ENCODE data around the gene TPM2.

The TPM2 gene

GRCh38 chr9:35728041-35728971, 38.6 kb upstream of the TPM2 start:
- Histone ChIP-seq H3K9me2 (replicated peaks; ENCODE audit: insufficient read depth, low read length) (no peaks in the 10 kb centered on the region), H3K9me3 (ENCODE audit: insufficient read depth, low read length) (no peaks in the 10 kb centered on the region), H3K4me2 (ENCODE audit: low read depth, low read length, poor library complexity, severe bottlenecking) (peak overlapping the region; percentile 95), H3K27ac (ENCODE audit: low read depth, low read length) (peak overlapping the region; percentile 28), H3K36me3 (ENCODE audit: low read length) (peaks cover 7% of the 10 kb centered on the region; the same call in 1 of the 2 replicates), H4K20me1 (ENCODE audit: low read depth, low read length) (no peaks in the 10 kb centered on the region; the same call in 1 of the 2 replicates), H3K4me3 (ENCODE audit: insufficient read depth, low read length, poor library complexity, severe bottlenecking) (no peak overlapping the region), H3K79me2 (ENCODE audit: insufficient read depth, low read length) (peaks cover 59% of the 10 kb centered on the region), H3K9ac (ENCODE audit: low read length) (peak overlapping the region; percentile 25), H3K27me3 (ENCODE audit: low read length) (no peaks in the 10 kb centered on the region), H3F3A (ENCODE audit: insufficient read depth) (peaks cover under 1% of the 10 kb centered on the region; the same call in 1 of the 2 replicates), H2AFZ (ENCODE audit: low read depth, low read length, severe bottlenecking) (no peak overlapping the region)
- no peak for TF ChIP-seq CTCF (IDR thresholded peaks at IDR 0.05; ENCODE audit: insufficient read depth, low read length, poor library complexity, severe bottlenecking)
- TF ChIP-seq EZH2phosphoT487 (conservative IDR thresholded peaks at IDR 0.05; ENCODE audit: low read length): no peak

DNA sequence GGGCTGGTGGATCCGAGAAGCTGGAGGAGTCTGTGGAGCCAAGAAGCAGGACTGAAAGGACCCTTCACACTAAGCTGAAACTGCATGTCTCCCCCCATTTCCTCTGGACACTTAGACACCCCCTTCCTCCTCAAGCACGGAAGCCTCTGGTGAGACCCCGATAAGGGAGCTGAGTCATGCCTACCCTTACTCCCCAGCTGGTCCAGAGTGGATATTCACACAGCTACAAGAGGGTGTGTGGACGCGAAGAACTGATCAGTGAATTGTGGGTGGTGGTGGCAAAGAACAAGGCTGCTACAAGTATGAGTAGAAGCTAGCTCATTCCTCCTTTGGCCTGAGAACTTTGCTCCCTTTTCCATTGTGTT, 37.9 kb upstream of the TPM2 start:
- H3K9me2 ChIP-seq (replicated peaks; ENCODE audit: insufficient read depth, low read length): no peaks in the 10 kb centered on the region
- no peak overlapping the region for H2AFZ ChIP-seq (ENCODE audit: low read depth, low read length, severe bottlenecking)
- H3K27me3 ChIP-seq (ENCODE audit: low read length): no peaks in the 10 kb centered on the region
- H3K9ac ChIP-seq (ENCODE audit: low read length): peak overlapping the region; percentile 25; the same call in 1 of the 2 replicates
- peak overlapping the region; percentile 95 for H3K4me2 ChIP-seq (ENCODE audit: low read depth, low read length, poor library complexity, severe bottlenecking)
- H3F3A ChIP-seq (ENCODE audit: insufficient read depth): no peaks in the 10 kb centered on the region
- H3K27ac ChIP-seq (ENCODE audit: low read depth, low read length): peak overlapping the region; percentile 23; the same call in 1 of the 2 replicates
- H4K20me1 ChIP-seq (ENCODE audit: low read depth, low read length): no peaks in the 10 kb centered on the region; the same call in 1 of the 2 replicates
- TF ChIP-seq CTCF (IDR thresholded peaks at IDR 0.05; ENCODE audit: insufficient read depth, low read length, poor library complexity, severe bottlenecking): no peak
- TF ChIP-seq EZH2phosphoT487 (conservative IDR thresholded peaks at IDR 0.05; ENCODE audit: low read length): no peak
- H3K9me3 ChIP-seq (ENCODE audit: insufficient read depth, low read length): no peaks in the 10 kb centered on the region
- peaks cover 54% of the 10 kb centered on the region for H3K79me2 ChIP-seq (ENCODE audit: insufficient read depth, low read length)
- H3K4me3 ChIP-seq (ENCODE audit: insufficient read depth, low read length, poor library complexity, severe bottlenecking): no peak overlapping the region
- H3K36me3 ChIP-seq (ENCODE audit: low read length): peaks cover 7% of the 10 kb centered on the region; the same call in 1 of the 2 replicates

GRCh38 chr9:35726931-35727330, 37.2 kb upstream of the TPM2 start:
- no peak overlapping the region for H3K27ac ChIP-seq (ENCODE audit: low read depth, low read length)
- no peaks in the 10 kb centered on the region; the same call in 1 of the 2 replicates for H4K20me1 ChIP-seq (ENCODE audit: low read depth, low read length)
- H3K9ac ChIP-seq (ENCODE audit: low read length): no peak overlapping the region
- no peaks in the 10 kb centered on the region for H3K27me3 ChIP-seq (ENCODE audit: low read length)
- H2AFZ ChIP-seq (ENCODE audit: low read depth, low read length, severe bottlenecking): no peak overlapping the region
- peaks cover 54% of the 10 kb centered on the region for H3K79me2 ChIP-seq (ENCODE audit: insufficient read depth, low read length)
- H3K9me2 ChIP-seq (replicated peaks; ENCODE audit: insufficient read depth, low read length): no peaks in the 10 kb centered on the region
- H3K9me3 ChIP-seq (ENCODE audit: insufficient read depth, low read length): no peaks in the 10 kb centered on the region
- H3K36me3 ChIP-seq (ENCODE audit: low read length): peaks cover 7% of the 10 kb centered on the region; the same call in 1 of the 2 replicates
- H3K4me3 ChIP-seq (ENCODE audit: insufficient read depth, low read length, poor library complexity, severe bottlenecking): no peak overlapping the region
- H3K4me2 ChIP-seq (ENCODE audit: low read depth, low read length, poor library complexity, severe bottlenecking): no peak overlapping the region
- H3F3A ChIP-seq (ENCODE audit: insufficient read depth): no peaks in the 10 kb centered on the region
- TF ChIP-seq CTCF (IDR thresholded peaks at IDR 0.05; ENCODE audit: insufficient read depth, low read length, poor library complexity, severe bottlenecking) (peak; percentile 43), EZH2phosphoT487 (conservative IDR thresholded peaks at IDR 0.05; ENCODE audit: low read length) (no peak)
